GM18867 (cell line): ENCODE results near the gene TSPEAR.

Source experiments
- ATAC-seq: cut with Tn5 transposase; IDR thresholded peaks from one replicate; pipeline ENCODE4 v1.9.1; 2021; ENCODE audit warnings: mild to moderate bottlenecking, moderate library complexity; ENCODE audit not compliant: unreplicated experiment

The TSPEAR gene

DNA sequence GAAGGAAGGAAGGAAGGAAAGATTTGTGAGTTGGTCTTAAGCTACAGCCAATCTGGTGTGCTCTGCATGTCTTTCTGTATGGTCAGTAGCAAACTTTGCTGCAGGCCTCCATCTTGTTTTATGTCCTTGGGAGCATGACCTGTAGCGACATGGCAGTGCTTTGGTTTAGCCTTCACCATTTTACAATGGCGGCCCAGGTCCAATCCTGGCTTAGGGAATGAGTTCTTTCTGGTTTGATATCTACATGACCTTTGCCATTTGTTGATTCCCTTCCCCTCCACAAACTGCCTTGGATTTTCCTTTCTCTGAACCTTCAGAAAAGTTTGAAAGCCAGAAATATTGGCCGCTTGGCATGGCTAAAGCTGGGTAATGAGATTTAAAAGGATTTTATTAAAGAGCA lies 30.5 kb upstream of the TSPEAR start:
- ATAC-seq, result no peak

DNA sequence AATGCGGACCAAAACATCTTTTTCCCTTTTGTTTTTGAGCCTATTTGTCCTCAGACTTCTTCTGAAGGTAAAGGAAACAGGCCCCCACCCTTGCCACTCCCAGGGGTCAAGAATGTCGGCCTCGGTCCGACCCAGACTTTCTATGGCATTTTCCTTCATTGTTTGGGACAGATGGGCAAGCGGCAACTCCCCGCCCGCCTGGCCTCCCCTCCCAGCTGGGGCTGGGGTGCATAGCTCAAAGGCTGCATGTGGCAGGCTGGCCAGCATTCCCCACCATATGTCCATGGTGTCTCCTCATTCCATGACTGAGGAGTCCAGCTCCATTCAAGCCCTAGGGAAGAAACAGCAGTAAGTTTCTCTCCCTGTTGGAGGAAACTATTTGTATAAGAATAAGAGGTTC lies 29.4 kb upstream of the TSPEAR start:
- no peak for ATAC-seq

- ATAC-seq, result no peak
Measured at GRCh38 chr21:44739316-44739715, 27.9 kb upstream of the TSPEAR start.

DNA sequence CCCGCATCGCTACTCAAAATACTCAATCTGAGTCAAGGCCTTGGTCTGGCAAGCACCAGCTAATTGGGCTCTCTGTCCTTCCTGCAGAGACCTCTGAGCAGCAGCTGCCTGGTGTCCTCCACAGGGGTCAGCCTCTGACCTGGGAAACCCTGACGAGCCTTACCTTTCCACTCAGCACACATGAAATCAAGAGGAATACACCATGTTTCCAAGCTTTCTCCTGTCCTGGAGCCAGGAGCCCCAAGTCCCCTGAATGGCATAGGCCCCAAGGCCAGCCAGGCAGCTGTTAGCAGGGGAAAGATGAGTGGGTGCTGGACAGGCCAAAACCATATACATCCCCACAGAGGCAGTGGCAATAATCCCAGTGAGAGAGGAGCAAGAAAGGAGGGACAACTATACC lies 27.2 kb upstream of the TSPEAR start:
- ATAC-seq, result no peak

DNA sequence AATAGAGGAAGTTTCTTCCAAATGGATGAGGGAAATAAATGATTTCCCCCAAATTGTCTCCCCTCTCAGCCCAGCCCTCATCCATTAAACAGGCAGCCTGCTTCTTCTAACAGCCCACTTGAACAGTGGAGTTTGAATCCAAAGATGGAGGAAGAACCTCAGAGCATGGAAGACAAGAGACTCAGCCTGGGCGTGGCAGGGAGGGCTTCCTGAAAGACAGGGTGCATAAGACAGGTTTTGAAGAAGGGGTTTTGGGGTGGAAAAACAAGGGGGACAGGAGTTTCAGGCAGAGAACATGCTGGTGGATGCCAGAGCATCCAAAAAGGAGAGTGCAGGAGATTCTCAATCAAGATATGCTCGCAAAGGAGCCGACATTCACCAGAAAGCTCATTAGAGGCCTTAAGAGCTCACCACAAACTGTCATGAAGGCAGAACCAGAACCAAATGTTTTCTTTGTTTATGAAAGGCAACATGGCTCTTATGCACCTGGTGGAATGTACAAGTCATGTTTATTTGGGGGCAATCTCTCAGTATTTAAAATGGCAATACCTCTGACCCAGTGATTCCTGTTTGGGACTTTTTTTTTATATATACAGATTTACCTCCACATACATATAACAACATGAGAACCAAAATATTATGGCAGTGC lies 26.5 kb upstream of the TSPEAR start:
- ATAC-seq, result no peak

GRCh38 chr21:44736291-44737004 lies 25.1 kb upstream of the TSPEAR start:
- ATAC-seq, result no peak

DNA sequence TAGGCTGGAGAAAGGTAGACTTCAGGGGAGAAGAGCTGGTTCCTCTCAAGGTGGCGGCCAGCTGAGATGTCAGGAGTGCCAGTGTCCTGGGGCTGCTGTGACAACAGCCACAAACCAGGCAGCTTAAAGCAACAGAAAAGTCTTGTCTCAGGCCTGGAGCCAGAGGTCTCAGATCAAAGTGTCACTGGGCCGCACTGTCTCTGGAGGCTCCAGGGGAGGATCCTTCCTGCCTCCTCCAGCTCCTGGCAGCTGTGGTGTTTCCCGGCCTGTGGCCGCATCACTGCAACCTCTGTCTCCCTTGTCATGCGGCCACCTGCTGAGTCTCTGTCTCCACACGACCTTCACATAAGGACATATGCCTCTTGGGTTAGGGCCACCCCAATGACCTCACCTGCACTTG lies 24.4 kb upstream of the TSPEAR start:
- no peak for ATAC-seq

DNA sequence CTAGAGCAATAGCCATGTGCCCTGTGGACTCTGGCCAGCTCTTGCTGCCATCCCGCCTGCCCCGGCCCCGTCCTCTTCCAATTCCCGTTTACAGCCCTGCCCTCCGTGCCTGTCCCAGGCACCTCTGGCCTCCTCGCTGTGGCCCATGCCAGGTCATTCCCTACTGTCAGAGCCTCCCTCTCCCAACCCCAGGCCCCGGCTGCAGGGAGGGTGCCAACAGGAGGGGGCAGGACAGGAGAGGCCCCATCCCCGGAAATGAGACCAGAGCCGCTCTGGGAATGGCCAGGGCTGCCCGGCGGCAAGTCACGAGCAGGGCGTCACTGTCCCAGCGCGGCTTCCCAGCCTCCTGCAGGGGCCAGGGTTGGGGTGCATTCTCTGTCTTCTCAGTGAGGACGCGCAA lies 23.5 kb upstream of the TSPEAR start:
- no peak for ATAC-seq

- ATAC-seq, result no peak
Measured at GRCh38 chr21:44734026-44734745, 22.8 kb upstream of the TSPEAR start.

DNA sequence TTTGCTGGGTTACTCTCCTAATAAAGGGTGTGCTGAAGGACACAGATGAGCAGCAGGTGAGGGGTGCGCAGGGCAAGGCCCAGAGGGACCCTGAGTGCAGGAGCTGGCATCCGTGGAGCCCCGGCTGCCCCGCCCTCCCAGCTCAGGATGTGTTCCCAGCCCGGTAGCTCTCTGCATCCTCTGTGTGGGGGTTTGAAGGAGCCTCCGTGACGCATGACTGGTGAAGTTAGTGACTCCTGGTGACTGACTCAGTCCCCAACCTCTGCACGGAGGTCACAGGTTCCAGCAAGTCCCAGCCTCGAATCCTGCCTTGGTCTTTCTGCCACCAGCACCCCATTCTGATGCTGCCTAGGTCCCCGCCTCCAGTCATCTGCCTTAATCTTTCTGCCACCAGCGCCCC lies 21.6 kb upstream of the TSPEAR start:
- no peak for ATAC-seq

DNA sequence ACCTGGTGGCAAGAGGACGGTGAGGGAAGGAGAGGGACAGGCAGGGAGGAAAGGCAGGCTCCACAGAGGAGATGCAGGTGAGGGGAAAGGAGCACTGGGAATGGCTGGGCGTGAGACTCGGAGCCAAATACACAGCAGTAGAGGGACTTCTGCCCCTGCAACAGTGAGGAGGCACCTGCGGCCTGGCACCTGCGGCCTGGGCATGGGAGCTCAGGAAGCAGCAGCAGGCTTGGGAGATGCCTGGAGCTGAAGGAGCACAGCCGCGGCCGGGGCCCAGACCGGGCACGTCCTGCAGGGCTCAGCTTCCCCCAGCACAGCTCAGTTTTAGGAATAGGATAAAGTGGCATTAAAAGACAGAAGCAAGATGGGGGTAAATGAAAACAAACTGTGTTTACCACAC lies 20.9 kb upstream of the TSPEAR start:
- no peak for ATAC-seq

GRCh38 chr21:44730951-44731579 lies 19.7 kb upstream of the TSPEAR start:
- no peak for ATAC-seq

GRCh38 chr21:44730028-44730395 lies 18.6 kb upstream of the TSPEAR start:
- no peak for ATAC-seq

GRCh38 chr21:44729336-44730027 lies 18.1 kb upstream of the TSPEAR start:
- ATAC-seq, result no peak

DNA sequence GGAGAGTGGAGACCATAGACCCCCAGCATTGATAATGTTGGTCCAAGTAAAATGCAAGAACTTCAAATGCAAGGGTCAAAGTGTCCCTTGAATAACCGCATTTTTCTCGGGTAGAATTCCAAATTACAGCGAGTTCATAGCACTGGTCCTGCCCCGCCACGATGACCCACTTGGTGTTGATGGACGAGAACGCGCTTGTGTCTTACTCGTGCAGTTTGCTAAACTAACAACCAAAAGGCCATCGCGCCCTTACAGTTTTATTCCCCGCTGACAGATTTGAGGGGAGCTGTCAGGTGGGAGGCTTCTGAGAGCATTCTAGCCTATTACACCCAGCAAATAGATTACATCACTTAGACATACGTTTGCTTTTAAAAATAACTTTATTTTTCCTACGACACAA lies 17.3 kb upstream of the TSPEAR start:
- no peak for ATAC-seq

DNA sequence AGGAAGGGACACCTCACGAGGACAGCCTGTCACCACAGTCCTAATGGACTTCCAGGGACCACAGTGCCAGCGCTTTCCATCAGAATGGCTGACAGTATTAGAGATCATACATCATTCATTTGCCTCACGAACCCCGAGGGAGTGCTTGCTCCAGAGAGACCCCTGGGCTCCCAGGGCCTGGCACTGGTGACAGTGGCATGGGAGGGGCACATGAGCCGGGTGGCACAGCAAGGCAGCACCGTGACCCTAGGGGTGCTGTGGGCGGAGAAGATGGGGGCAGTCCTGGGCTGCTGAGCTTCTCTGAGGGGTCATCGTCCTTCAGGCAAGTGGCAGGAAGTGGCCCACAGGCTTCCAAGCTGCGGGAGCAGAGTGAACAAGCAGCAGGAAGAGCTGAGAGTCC lies 16.4 kb upstream of the TSPEAR start:
- no peak for ATAC-seq

GRCh38 chr21:44727321-44727720 lies 15.9 kb upstream of the TSPEAR start:
- ATAC-seq, result no peak

DNA sequence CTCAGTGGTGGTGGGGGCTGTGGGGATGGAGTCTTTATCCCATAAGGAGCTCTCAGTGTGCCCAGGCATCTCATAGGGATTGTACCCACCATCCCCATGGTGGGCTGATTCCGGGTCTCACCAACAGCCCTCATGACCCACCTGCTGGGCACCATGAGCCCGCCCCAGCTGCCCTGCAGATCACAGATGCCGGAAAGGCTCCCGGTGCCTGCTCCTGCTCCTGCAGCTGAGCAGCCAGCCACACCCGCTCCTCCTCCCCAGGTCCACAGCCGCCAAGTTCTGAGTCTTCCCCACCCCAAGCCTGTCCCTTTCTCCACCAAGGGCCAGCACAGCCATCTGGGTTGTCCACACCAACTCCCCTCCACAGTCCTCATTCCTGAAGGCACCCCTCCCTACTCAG lies 15.5 kb upstream of the TSPEAR start:
- no peak for ATAC-seq

- no peak for ATAC-seq
Measured at GRCh38 chr21:44724926-44725325, 13.6 kb upstream of the TSPEAR start.

GRCh38 chr21:44724196-44724595 lies 12.8 kb upstream of the TSPEAR start:
- ATAC-seq, result no peak
